A549 treated with AZD2906 at 1 μM for 4 hours (cell line): ENCODE data around the gene PSMD3. TPM values are rescaled to one million over a fixed set of nuclear protein-coding genes. Genes with fewer than 3 reads are reported as not detected.

Source experiments
- total RNA-seq: library from RNA; stranded (reverse); fragments of 200-300 nt; extraction: Qiagen RNA extraction; gene quantifications from 5 replicates; pipeline ENCODE4 v1.2.3, GENCODE V29; 2022

The PSMD3 gene
- total RNA-seq, result 149 to 177 TPM (median 171 TPM) in 5 replicates

DNA sequence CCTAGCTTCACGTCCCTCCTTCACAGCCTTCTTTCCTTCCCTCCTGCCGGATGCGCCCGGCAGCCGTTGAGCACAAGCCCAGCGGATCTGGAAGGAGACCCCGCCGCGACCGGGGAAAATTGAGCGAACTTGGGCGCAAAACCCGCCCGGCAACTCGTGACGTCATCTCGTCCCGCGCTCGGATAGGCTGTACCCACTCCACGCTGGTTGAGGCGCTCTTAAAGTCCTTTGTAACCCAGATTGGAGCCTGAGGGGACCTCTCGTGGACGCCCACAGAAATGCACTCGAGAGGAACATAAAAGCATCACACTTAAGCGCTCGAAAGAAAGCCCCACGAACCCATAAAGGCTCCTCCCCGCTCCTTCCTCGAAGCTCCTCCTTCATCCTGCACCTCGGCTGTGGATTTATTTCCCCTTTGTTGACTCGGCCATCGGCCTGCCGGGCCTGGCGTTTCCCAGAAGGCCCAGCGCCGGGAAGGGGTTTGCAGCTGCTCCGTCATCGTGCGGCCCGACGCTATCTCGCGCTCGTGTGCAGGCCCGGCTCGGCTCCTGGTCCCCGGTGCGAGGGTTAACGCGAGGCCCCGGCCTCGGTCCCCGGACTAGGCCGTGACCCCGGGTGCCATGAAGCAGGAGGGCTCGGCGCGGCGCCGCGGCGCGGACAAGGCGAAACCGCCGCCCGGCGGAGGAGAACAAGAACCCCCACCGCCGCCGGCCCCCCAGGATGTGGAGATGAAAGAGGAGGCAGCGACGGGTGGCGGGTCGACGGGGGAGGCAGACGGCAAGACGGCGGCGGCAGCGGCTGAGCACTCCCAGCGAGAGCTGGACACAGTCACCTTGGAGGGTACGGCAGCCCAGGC lies at the start of gene PSMD3:
Gene PSMD3, plus strand, starts transcription at position 457 of the 856 bp plus-strand sequence. Its CDS starts 164 bp downstream, at position 621.

DNA sequence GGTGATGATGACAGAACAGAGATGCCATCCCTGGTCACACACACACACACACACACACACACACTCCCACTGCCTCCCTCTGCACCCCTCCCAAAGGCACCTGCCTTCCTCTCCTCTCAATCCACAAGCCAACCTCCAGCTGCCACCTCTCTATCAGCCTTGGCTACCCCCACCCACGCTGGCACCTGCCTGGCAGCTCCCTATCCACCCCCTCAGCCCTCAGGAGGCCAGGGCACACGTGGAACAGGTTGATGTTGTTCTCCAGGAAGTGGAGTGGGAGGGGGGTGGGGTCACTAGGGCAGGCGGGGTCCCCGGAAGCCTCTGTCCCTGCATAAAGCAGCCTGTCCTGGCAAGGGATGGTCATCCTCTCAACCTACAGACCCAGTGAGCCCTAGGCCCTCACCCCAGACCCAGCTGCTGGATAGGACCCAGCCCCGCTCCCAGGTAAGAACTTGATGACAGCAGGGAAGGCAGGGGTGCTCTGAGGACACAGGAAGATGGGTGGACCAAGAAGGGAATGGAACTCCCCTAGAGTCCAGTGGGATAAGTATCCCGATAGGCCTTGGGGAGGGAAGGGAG lies 17.9 kb upstream of the PSMD3 start, which contains the start of gene GSDMA:
Gene GSDMA, plus strand, starts transcription at position 363 of the 579 bp plus-strand sequence. CDS start 2,684 bp downstream, outside the sequence.

DNA sequence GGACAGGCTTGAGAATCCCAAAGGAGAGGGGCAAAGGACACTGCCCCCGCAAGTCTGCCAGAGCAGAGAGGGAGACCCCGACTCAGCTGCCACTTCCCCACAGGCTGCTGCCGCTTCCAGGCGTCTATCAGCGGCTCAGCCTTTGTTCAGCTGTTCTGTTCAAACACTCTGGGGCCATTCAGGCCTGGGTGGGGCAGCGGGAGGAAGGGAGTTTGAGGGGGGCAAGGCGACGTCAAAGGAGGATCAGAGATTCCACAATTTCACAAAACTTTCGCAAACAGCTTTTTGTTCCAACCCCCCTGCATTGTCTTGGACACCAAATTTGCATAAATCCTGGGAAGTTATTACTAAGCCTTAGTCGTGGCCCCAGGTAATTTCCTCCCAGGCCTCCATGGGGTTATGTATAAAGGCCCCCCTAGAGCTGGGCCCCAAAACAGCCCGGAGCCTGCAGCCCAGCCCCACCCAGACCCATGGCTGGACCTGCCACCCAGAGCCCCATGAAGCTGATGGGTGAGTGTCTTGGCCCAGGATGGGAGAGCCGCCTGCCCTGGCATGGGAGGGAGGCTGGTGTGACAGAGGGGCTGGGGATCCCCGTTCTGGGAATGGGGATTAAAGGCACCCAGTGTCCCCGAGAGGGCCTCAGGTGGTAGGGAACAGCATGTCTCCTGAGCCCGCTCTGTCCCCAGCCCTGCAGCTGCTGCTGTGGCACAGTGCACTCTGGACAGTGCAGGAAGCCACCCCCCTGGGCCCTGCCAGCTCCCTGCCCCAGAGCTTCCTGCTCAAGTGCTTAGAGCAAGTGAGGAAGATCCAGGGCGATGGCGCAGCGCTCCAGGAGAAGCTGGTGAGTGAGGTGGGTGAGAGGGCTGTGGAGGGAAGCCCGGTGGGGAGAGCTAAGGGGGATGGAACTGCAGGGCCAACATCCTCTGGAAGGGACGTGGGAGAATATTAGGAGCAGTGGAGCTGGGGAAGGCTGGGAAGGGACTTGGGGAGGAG lies 34.7 kb downstream of the PSMD3 start, which contains the start of gene CSF3:
Gene CSF3, plus strand, starts transcription at position 436 of the 993 bp plus-strand sequence. Its CDS starts 35 bp downstream, at position 471.

Other genes with a start within 250 kb of the PSMD3 start
- gene GRB7, start 242.9 kb upstream of the PSMD3 start, total RNA-seq, result 2.6 to 6.6 TPM (median 4.6 TPM) in 5 replicates
- not detected in 5 replicates for gene IKZF3, start 116.5 kb upstream of the PSMD3 start, total RNA-seq
- gene ZPBP2, start 112.6 kb upstream of the PSMD3 start, total RNA-seq, result not detected in 5 replicates
- 1.6 to 2.6 TPM (median 2.1 TPM) in 5 replicates for gene GSDMB, start 62.2 kb upstream of the PSMD3 start, total RNA-seq
- gene ORMDL3, start 53.2 kb upstream of the PSMD3 start, total RNA-seq, result 31.0 to 41.5 TPM (median 40.0 TPM) in 5 replicates
- gene LRRC3C, start 53.1 kb upstream of the PSMD3 start, total RNA-seq, result not detected in 5 replicates
- gene GSDMA, start 17.8 kb upstream of the PSMD3 start, total RNA-seq, result not detected in 5 replicates
- gene CSF3, start 34.6 kb downstream of the PSMD3 start, total RNA-seq, result 0.94 to 1.3 TPM (median 1.3 TPM) in 5 replicates
- gene MED24, start 73.6 kb downstream of the PSMD3 start, total RNA-seq, result 52.2 to 61.9 TPM (median 57.0 TPM) in 5 replicates
- 28.0 to 36.7 TPM (median 32.3 TPM) in 5 replicates for gene THRA, start 82.2 kb downstream of the PSMD3 start, total RNA-seq
- gene NR1D1, start 119.8 kb downstream of the PSMD3 start, total RNA-seq, result 8.3 to 10.8 TPM (median 10.0 TPM) in 5 replicates
- gene MSL1, start 141.2 kb downstream of the PSMD3 start, total RNA-seq, result 59.7 to 64.8 TPM (median 63.1 TPM) in 5 replicates
- gene CASC3, start 159.7 kb downstream of the PSMD3 start, total RNA-seq, result 43.3 to 50.3 TPM (median 46.4 TPM) in 5 replicates
- gene RAPGEFL1, start 196.7 kb downstream of the PSMD3 start, total RNA-seq, result 1.9 to 3.2 TPM (median 2.9 TPM) in 5 replicates
- 18.7 to 23.5 TPM (median 20.0 TPM) in 5 replicates for gene WIPF2, start 238.5 kb downstream of the PSMD3 start, total RNA-seq